Cardiac muscle cell (in vitro differentiated cells and primary cell): ENCODE measurements around the gene MVP. TPM values are rescaled to one million over a fixed set of nuclear protein-coding genes. Genes with fewer than 3 reads are reported as not detected.

ENCODE experiments used
- DNase-seq, 2 donors: peaks; one replicate each; pipeline versions ENCODE4 v3.0.0 to v3.0.0-alpha.2; 2010 to 2017; ENCODE audit warnings: low read depth in 1 of 2, low spot score in 1 of 2
- H3K27ac ChIP-seq: fragments of 200-600 bp; sonication (generic); 2 replicates; pipeline ENCODE4 v1.5.1; 2016
- H3K27me3 ChIP-seq: fragments of 200-600 bp; sonication (generic); 2 replicates; pipeline ENCODE4 v1.6.0; 2016; ENCODE audit warnings: control low read depth
- H3K36me3 ChIP-seq: fragments of 200-600 bp; sonication (generic); 2 replicates; pipeline ENCODE4 v1.5.1; 2016; ENCODE audit warnings: control low read depth
- H3K4me1 ChIP-seq: fragments of 200-600 bp; sonication (generic); 2 replicates; pipeline ENCODE4 v1.8.1; 2017; ENCODE audit warnings: low read depth, mild to moderate bottlenecking, mixed run types
- H3K4me3 ChIP-seq: fragments of 200-600 bp; sonication (generic); 2 replicates; pipeline ENCODE4 v1.5.1; 2016; ENCODE audit warnings: mild to moderate bottlenecking
- H3K9me3 ChIP-seq: fragments of 200-600 bp; sonication (generic); 2 replicates; pipeline ENCODE4 v1.5.1; 2017; ENCODE audit warnings: low read depth, mild to moderate bottlenecking, control low read depth
- CTCF ChIP-seq: IDR thresholded peaks from 2 replicates; pipeline ENCODE4 v1.5.1; 2012; ENCODE audit warnings: low read depth, mild to moderate bottlenecking, low read length
- polyA plus RNA-seq: library from polyadenylated mRNA; unstranded; fragments of >200 nt; fragmentation: Nextera tagmentation; extraction: Ambion mirVana; gene quantifications from 2 replicates; pipeline ENCODE4 v1.2.1, GENCODE V29; 2016
- total RNA-seq: library from RNA; depleted of rRNA; stranded (reverse); fragments of >200 nt; gene quantifications from 2 replicates; pipeline ENCODE4 v1.2.3, GENCODE V29; 2016

MVP gene
- total and polyA plus RNA-seq, 2 experiments from 2014 or later, result 9.3 to 25.0 TPM

- no peak for DNase-seq
- H3K9me3 ChIP-seq, result no peaks in the 10 kb centered on the region
- TF ChIP-seq CTCF, result no peak
- no peak overlapping the region for H3K4me3 ChIP-seq
- H3K36me3 ChIP-seq, result peaks cover 12% of the 10 kb centered on the region
- H3K4me1 ChIP-seq, result peaks cover 12% of the 10 kb centered on the region
- H3K27me3 ChIP-seq, result no peaks in the 10 kb centered on the region
- no peak overlapping the region for H3K27ac ChIP-seq
Measured at GRCh38 chr16:29819506-29819905, 756 bp upstream of the MVP start.

GRCh38 chr16:29820730-29821642, 724 bp downstream of the MVP start:
- Histone ChIP-seq H3K36me3 (peaks cover 12% of the 10 kb centered on the region), H3K27ac (no peak overlapping the region), H3K4me1 (peaks cover 4% of the 10 kb centered on the region), H3K4me3 (peak overlapping the region; percentile 1), H3K27me3 (no peaks in the 10 kb centered on the region), H3K9me3 (no peaks in the 10 kb centered on the region)
- no peak for TF ChIP-seq CTCF
- no peak for DNase-seq

GRCh38 chr16:29821643-29822115, 1.4 kb downstream of the MVP start:
- Histone ChIP-seq H3K27me3 (no peaks in the 10 kb centered on the region), H3K27ac (no peak overlapping the region), H3K36me3 (peaks cover 12% of the 10 kb centered on the region), H3K9me3 (no peaks in the 10 kb centered on the region), H3K4me1 (peaks cover 4% of the 10 kb centered on the region), H3K4me3 (no peak overlapping the region)
- no peak for TF ChIP-seq CTCF
- peak in 1 of 2 donors; percentile 83 for DNase-seq

GRCh38 chr16:29824589-29825144, 4.4 kb downstream of the MVP start:
- DNase-seq, result peak in 1 of 2 donors; percentile 66
- no peaks in the 10 kb centered on the region for H3K4me1 ChIP-seq
- H3K27ac ChIP-seq, result no peak overlapping the region
- H3K9me3 ChIP-seq, result no peaks in the 10 kb centered on the region
- peaks cover 4% of the 10 kb centered on the region for H3K36me3 ChIP-seq
- no peaks in the 10 kb centered on the region for H3K27me3 ChIP-seq
- TF ChIP-seq CTCF, result no peak
- no peak overlapping the region for H3K4me3 ChIP-seq

GRCh38 chr16:29825145-29826044, 5.1 kb downstream of the MVP start:
- no peak overlapping the region for H3K27ac ChIP-seq
- no peaks in the 10 kb centered on the region for H3K4me1 ChIP-seq
- no peaks in the 10 kb centered on the region for H3K36me3 ChIP-seq
- DNase-seq, result peak in 1 of 2 donors; percentile 79
- H3K27me3 ChIP-seq, result no peaks in the 10 kb centered on the region
- TF ChIP-seq CTCF, result no peak
- H3K9me3 ChIP-seq, result no peaks in the 10 kb centered on the region
- H3K4me3 ChIP-seq, result no peak overlapping the region
